OCI-LY3 (cell line): ENCODE measurements around the gene SLC16A6.

Experiments used
- H2AFZ ChIP-seq: fragments of 200-600, 300-600 bp; shearing (Covaris generic); 2 replicates; pipeline ENCODE4 v1.6.0; 2014; ENCODE audit warnings: antibody characterized with exemption, low read depth, low read length
- H3K27ac ChIP-seq: fragments of 200-600, 300-600 bp; sonication (generic); 2 replicates; pipeline ENCODE4 v1.5.1; 2014; ENCODE audit warnings: mild to moderate bottlenecking, low read length, moderate library complexity, mixed read lengths
- H3K27me3 ChIP-seq: fragments of 200-600, 300-600 bp; sonication (generic); 2 replicates; pipeline ENCODE4 v1.6.1; 2014; ENCODE audit warnings: low read depth, low read length, mixed read lengths
- H3K36me3 ChIP-seq: fragments of 200-600, 300-600 bp; sonication (generic); replicated peaks from 2 replicates; pipeline ENCODE3; 2014; ENCODE audit warnings: low read depth, low read length, mixed read lengths
- H3K4me1 ChIP-seq: fragments of 300-600, 200-600 bp; sonication (generic); 2 replicates; pipeline ENCODE4 v1.6.1; 2014; ENCODE audit warnings: low read length, mixed read lengths
- H3K4me2 ChIP-seq: fragments of 200-600, 300-600 bp; sonication (generic); 2 replicates; pipeline ENCODE4 v1.6.1; 2014; ENCODE audit warnings: low read length, mixed read lengths
- H3K4me3 ChIP-seq: fragments of 300-600, 200-600 bp; sonication (generic); 2 replicates; pipeline ENCODE4 v1.5.1; 2014; ENCODE audit warnings: antibody characterized with exemption, mild to moderate bottlenecking, low read length, moderate library complexity
- H3K79me2 ChIP-seq: fragments of 300-600, 200-600 bp; shearing (Covaris generic); 2 replicates; pipeline ENCODE4 v1.6.1; 2014; ENCODE audit warnings: mild to moderate bottlenecking, low read length, mixed read lengths
- H3K9ac ChIP-seq: fragments of 300-600, 200-600 bp; shearing (Covaris generic); 2 replicates; pipeline ENCODE4 v1.6.0; 2014; ENCODE audit warnings: mild to moderate bottlenecking, low read length, moderate library complexity
- H3K9me3 ChIP-seq: fragments of 200-600, 300-600 bp; shearing (Covaris generic); 2 replicates; pipeline ENCODE4 v1.6.1; 2014; ENCODE audit warnings: low read length, mixed read lengths; ENCODE audit not compliant: insufficient read depth
- H4K20me1 ChIP-seq: fragments of 200-600, 300-600 bp; sonication (generic); 2 replicates; pipeline ENCODE4 v1.6.1; 2016; ENCODE audit warnings: low read length, mixed read lengths; ENCODE audit not compliant: insufficient read depth
- CTCF ChIP-seq: fragments of 200-600, 300-600 bp; sonication (generic); IDR thresholded peaks from 2 replicates; pipeline ENCODE4 v1.5.1; 2014; ENCODE audit warnings: antibody characterized with exemption, low read length, low read depth
- EZH2phosphoT487 ChIP-seq: fragments of 200-600 bp; shearing (Covaris generic); IDR thresholded peaks from 2 replicates; pipeline ENCODE4 v1.6.1; 2018; ENCODE audit warnings: antibody characterized with exemption, mixed run types, low read depth

SLC16A6 gene

GRCh38 chr17:68328676-68329075 lies 37.7 kb upstream of the SLC16A6 start:
- no peak overlapping the region for H3K27ac ChIP-seq
- H3K79me2 ChIP-seq = no peaks in the 10 kb centered on the region
- H3K36me3 ChIP-seq = no peaks in the 10 kb centered on the region
- TF ChIP-seq CTCF (no peak), EZH2phosphoT487 (no peak)
- no peak overlapping the region for H2AFZ ChIP-seq
- no peaks in the 10 kb centered on the region for H4K20me1 ChIP-seq
- no peak overlapping the region for H3K4me3 ChIP-seq
- no peaks in the 10 kb centered on the region for H3K27me3 ChIP-seq
- H3K9ac ChIP-seq = no peak overlapping the region
- H3K4me1 ChIP-seq = no peaks in the 10 kb centered on the region
- H3K4me2 ChIP-seq = no peak overlapping the region
- no peaks in the 10 kb centered on the region for H3K9me3 ChIP-seq

GRCh38 chr17:68327823-68328557 lies 37.1 kb upstream of the SLC16A6 start:
- Histone ChIP-seq H3K9me3 (no peaks in the 10 kb centered on the region), H2AFZ (no peak overlapping the region), H3K79me2 (no peaks in the 10 kb centered on the region), H3K4me2 (no peak overlapping the region), H3K9ac (no peak overlapping the region), H3K27ac (no peak overlapping the region), H3K36me3 (no peaks in the 10 kb centered on the region), H3K4me3 (no peak overlapping the region), H3K4me1 (no peaks in the 10 kb centered on the region; the same call in 1 of the 2 replicates), H4K20me1 (no peaks in the 10 kb centered on the region), H3K27me3 (no peaks in the 10 kb centered on the region)
- TF ChIP-seq CTCF (no peak), EZH2phosphoT487 (no peak)

GRCh38 chr17:68326681-68327080 lies 35.8 kb upstream of the SLC16A6 start:
- H4K20me1 ChIP-seq = no peaks in the 10 kb centered on the region
- no peak overlapping the region for H3K9ac ChIP-seq
- no peaks in the 10 kb centered on the region for H3K27me3 ChIP-seq
- no peaks in the 10 kb centered on the region for H3K9me3 ChIP-seq
- H3K27ac ChIP-seq = no peak overlapping the region
- TF ChIP-seq CTCF (no peak), EZH2phosphoT487 (no peak)
- H3K36me3 ChIP-seq = no peaks in the 10 kb centered on the region
- no peak overlapping the region for H3K4me2 ChIP-seq
- H3K4me1 ChIP-seq = peaks cover 9% of the 10 kb centered on the region
- no peaks in the 10 kb centered on the region for H3K79me2 ChIP-seq
- no peak overlapping the region for H3K4me3 ChIP-seq
- H2AFZ ChIP-seq = no peak overlapping the region

GRCh38 chr17:68325961-68326360 lies 35.0 kb upstream of the SLC16A6 start:
- H2AFZ ChIP-seq = no peak overlapping the region
- H4K20me1 ChIP-seq = no peaks in the 10 kb centered on the region
- no peaks in the 10 kb centered on the region for H3K79me2 ChIP-seq
- H3K4me3 ChIP-seq = no peak overlapping the region
- no peak overlapping the region for H3K4me2 ChIP-seq
- H3K27me3 ChIP-seq = no peaks in the 10 kb centered on the region
- TF ChIP-seq CTCF (no peak), EZH2phosphoT487 (no peak)
- H3K27ac ChIP-seq = no peak overlapping the region
- no peaks in the 10 kb centered on the region for H3K36me3 ChIP-seq
- no peaks in the 10 kb centered on the region for H3K9me3 ChIP-seq
- H3K4me1 ChIP-seq = peaks cover 16% of the 10 kb centered on the region
- no peak overlapping the region for H3K9ac ChIP-seq
